Glomerular visceral epithelial cell (primary cell): ENCODE measurements around the gene LDLR.
"Not testable (repeated sequence)": the region's sequence is repeated elsewhere in the genome, so short reads cannot be mapped to it uniquely, and the experiment has no call there.

Experiments
- DNase-seq: peaks from one replicate; pipeline ENCODE4 v3.0.0-alpha.2; 2016; ENCODE audit errors: extremely low spot score

Gene LDLR

DNA sequence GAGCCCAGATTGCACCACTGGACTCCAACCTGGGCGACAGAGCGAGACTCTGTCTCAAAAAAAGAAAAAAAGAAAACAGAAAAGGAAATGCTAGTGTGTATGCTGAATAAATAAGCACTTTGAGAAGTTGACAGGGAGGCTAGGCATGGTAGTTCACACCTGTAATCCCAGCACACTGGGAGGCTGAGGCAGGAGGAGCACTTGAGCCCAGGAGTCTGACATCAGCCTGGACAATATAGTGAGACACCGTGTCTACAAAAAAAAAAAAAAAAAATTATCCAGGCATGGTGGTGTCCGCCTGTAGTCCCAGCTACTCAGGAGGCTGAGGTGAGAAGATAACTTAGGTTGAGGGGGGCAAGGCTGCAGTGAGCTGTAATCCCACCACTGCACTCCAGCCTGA lies 19.1 kb upstream of the LDLR start:
- no peak for DNase-seq

DNA sequence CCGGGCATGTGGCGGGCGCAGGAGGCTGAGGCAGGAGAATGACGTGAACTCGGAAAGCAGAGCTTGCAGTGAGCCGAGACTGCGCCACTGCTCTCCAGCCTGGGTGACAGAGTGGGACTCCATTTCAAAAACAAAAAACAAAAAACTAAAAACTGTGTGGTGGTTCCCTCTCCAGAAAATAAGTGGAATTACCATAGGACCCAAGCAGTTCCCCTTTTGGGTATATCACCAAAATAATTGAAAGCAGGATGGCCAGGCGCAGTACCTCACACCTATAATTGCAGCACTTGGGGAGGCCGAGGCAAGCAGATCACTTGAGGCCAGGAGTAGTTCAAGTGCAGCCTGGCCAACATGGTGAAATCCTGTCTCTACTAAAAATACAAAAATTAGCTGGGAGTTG lies 15.7 kb upstream of the LDLR start:
- DNase-seq: no peak

DNA sequence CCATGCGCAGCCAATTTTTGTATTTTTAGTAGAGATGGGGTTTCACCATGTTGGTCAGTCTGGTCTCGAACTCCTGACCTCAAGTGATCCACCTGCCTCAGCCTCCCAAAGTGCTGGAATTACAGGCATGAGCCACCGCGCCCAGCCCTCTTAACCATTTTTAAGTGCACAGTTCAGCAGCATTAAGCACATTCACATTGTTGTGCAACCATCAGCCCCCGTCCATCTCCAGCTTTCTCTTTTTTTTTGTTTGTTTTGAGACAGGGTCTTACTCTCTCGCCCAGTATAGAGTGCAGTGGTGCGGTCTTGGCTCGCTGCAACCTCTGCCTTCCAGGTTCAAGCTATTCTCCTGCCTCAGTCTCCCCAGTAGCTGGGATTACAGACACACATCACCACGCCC lies 12.5 kb upstream of the LDLR start:
- not testable (repeated sequence) for DNase-seq

DNA sequence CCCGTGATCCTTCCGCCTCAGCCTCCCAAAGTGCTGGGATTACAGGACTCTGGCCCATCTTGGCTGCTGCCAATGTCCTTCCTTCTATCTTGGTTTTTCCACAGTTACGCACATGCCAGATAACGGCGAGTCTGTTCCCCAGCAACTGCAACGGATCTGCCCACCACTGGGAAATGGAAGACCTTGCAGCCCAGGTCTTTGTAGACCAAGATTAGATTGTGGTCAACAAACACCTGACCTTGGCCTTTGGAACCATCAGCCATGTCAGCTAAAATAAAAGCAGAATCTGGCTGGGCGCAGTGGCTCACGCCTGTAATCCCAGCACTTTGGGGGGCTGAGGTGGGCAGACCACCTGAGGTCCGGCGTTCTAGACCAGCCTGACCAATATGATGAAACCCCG lies 10.4 kb upstream of the LDLR start:
- DNase-seq: no peak

DNA sequence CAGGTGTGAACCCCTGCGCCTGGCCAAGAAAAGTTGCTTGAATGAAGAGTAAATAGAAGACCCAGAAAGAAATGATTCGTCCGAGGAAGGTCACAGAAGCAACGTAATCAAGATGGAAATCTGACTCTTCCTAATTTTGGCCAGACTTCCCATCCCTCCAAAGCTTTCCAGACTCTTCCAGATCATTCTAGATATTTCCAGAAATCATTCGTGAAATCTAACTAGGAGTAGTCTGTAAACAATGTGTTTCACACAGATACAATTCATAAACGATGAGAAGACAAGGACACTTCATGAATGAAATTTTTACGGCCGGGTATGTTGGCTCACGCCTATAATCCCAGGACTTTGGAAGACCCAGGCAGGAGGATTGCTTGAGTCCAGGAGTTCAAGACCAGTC lies 9.3 kb upstream of the LDLR start:
- no peak for DNase-seq

DNA sequence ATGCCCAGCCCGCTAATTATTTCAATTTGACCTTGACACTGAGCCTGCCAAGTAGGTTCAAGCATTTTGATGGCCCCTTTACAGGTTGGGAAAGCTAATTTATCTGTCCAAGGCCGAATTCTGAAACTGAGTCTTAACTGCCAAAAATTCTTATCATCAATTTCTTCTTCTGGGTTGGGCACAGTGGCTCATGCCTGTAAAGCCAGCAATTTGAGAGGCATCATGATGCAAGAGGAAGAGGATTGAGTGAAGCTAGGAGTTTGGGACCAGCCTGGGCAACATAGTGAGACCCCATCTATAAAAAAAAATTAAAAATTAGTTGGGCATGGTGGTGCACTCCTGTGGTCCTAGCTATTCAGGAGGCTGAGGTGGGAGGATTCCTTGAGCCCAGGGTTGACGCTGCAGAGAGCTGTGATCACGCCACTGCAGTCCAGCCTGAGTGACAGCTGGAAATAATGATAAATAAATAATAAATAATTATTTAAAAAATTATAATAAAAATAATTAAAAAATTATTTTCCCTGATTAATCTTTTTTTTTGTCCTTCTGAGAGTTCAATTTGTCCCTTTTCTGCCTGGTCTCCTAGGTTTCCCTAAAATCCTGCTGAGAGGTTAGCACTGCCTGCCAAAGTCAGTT lies 1.3 kb upstream of the LDLR start:
- DNase-seq: no peak

DNA sequence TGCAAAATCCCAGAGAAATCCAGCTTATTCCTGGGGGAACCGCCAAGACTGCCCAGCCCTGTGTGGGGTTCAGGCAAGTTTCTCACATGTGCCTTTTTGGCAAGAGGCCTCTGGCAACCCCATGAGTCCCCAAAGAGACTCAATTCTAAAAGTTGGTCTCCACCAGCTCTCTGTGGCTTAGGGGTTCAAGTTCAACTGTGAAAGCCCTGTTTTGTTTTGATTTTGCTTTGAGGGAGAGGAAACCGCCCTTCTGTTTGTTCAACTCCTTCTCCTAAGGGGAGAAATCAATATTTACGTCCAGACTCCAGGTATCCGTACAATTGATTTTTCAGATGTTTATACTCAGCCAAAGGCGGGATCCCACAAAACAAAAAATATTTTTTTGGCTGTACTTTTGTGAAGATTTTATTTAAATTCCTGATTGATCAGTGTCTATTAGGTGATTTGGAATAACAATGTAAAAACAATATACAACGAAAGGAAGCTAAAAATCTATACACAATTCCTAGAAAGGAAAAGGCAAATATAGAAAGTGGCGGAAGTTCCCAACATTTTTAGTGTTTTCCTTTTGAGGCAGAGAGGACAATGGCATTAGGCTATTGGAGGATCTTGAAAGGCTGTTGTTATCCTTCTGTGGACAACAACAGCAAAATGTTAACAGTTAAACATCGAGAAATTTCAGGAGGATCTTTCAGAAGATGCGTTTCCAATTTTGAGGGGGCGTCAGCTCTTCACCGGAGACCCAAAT lies 583 bp upstream of the LDLR start:
- DNase-seq: no peak

DNA sequence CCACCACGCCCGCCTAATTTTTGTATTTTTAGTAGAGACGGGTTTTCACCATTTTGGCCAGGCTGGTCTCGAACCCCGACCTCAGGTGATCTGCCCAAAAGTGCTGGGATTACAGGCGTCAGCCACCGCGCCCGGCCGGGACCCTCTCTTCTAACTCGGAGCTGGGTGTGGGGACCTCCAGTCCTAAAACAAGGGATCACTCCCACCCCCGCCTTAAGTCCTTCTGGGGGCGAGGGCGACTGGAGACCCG lies 676 bp downstream of the LDLR start:
- not testable (repeated sequence) for DNase-seq

DNA sequence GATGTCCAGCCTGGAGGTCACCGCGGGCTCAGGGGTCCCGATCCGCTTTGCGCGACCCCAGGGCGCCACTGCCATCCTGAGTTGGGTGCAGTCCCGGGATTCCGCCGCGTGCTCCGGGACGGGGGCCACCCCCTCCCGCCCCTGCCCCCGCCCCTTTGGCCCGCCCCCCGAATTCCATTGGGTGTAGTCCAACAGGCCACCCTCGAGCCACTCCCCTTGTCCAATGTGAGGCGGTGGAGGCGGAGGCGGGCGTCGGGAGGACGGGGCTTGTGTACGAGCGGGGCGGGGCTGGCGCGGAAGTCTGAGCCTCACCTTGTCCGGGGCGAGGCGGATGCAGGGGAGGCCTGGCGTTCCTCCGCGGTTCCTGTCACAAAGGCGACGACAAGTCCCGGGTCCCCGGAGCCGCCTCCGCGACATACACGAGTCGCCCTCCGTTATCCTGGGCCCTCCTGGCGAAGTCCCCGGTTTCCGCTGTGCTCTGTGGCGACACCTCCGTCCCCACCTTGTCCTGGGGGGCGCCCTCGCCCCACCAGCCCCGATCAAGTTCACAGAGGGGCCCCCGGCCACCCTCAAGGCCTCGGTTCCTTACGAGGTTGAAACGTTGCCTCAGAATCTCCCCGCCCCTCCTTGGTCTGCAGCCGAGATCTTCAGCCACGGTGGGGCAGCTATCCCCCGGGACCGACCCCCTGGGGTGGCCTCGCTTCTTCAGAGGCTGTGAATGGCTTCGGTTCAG lies 1.2 kb downstream of the LDLR start:
- peak; percentile 98 for DNase-seq

DNA sequence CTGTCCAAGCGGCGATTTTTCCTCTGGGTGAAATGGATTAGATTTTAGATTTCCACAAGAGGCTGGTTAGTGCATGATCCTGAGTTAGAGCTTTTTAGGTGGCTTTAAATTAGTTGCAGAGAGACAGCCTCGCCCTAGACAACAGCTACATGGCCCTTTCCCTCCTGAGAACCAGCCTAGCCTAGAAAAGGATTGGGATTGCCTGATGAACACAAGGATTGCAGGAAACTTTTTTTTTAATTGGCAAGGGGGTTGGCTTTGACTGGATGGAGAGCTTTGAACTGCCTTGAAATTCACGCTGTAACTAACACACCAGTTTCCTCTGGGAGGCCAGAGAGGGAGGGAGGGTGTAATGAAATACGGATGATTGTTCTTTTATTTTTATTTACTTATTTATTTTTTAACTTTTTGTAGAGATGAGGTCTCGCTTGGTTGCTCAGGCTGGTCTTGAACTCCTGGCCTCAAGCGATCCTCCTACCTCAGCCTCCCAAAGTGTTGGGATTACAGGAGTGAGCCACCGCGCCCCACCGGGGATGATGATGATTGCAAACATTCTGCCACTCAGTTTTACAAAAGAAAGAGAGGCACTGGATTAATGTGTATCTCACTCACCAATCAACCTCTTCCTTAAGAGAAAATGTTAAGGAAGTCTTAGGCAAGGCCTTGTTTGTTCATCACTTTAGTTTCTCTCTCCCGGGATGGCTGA lies 1.9 kb downstream of the LDLR start:
- no peak for DNase-seq

DNA sequence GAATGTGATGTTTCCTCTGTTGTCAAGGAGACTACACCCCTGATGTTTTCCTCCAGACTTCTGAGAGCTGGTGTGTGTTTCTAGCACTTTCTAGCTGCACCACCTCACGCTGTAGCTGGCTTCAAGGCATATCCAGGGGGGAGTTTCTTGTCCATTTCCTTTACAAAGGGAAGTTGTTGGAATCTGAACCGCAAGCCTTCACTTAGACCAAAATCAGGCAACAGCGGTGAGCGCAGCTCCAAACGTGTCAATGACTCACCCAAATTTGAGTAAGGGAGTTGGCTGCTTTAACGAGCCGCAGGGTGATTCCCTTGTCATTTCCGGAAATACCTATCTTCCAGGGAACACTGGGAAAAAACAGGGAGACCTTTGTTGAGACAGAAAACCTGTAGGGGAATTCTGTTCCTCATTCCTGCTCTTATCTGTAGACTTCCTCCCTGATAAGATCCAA lies 2.5 kb downstream of the LDLR start:
- peak; percentile 98 for DNase-seq

DNA sequence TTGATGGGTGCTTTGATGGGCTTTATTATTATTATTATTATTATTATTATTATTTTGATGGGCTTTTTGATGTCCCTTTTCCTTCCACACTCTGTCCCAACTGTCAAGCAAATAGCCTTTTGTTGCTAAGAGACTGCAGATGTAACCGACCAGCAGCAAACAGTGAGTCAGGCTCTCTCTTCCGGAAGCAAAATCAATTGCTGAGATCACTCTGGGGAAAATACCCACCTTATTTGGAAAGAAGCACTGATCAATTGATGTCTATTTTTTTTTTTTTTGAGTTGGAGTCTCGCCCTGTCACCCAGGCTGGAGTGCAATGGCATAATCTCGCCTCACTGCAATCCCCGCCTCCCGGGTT lies 2.9 kb downstream of the LDLR start:
- DNase-seq: peak; percentile 73

DNA sequence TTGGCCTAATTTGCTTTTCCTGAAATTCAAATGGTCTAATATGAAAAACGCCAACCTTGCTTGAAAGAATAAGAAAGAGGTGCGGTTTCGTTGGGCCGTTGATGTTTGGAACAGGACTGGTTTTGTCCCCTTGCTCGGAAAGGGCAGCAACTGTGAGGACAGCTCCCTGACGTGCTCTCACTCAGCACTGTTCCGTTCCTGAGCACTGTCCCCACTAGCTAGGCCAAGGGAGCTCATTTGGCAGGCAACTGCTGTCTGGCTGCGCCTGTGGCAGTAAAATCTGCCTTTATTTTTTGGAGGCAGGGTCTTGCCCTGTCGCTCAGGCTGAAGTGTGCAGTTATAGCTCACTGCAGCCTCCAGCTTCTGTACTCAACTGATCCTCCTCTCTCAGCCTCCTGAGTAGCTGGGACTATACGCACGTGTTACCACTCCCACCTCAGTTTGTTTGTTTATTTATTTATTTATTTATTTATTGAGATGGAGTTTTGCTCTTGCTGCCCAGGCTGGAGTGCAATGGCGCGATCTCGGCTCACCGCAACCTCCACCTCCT lies 4.5 kb downstream of the LDLR start:
- DNase-seq: no peak

DNA sequence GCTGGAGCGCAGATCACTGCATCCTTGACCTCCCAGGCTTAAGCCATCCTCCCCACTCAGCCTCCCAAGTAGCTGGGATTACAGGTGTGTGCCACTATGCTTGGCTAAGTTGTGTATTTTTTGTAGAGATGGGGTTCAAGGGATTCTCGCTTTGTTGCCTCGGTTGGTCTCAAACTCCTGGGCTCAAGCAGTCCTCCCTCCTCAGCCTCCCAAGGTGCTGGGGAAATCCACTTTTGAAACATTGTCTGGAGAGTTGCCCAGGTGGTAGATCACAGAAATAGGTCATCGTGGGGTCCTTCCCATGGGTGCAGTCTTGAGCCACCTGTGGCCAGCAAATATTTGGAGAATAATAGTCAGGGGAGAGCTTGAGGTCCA lies 5.2 kb downstream of the LDLR start:
- no peak for DNase-seq

DNA sequence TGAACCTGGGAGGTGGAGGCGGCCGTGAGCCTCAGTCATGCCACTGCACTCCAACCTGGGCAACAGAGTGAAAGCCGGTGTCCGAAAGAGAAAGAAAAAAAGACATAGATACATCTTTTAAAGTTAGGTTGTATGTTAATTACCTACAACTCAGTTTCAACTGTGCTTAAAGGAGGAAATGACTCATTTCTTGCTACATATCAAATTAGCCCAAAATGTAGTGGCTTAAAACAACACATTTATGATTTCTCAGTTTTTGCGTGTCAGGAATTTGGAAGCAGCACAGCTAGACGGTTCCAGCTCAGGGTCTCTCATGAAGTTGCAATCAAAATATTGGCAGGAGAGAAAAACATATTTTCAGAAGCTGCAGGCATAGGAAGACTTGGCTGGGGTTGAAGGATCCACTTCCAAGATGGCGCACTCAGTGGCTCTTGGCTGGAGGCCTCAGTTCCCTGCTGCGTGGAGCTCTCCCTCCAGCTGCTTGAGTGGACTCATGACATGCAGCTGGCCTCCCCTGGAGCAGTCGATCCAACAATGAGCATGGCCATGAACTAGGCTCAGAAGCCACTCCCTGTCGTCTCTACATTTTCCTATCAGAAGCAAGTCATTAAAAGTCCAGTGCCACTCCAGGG lies 7.1 kb downstream of the LDLR start:
- peak; percentile 72 for DNase-seq

DNA sequence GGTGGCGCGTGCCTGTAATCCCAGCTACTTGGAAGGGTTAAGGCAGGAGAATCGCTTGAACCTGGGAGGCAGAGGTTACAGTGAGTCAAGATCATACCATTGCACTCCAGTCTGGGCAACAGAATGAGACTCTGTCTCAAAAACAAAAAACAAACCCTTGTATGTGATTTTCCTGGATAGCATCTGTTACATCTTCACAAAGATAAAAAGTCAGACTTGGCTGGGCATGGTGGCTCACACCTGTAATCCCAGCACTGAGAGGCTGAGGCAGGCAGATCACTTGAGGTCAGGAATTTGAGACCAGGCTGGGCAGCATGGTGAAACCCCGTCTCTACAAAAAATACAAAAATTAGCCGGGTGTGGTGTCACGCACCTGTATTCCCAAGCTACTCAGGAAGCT lies 8.1 kb downstream of the LDLR start:
- not testable (repeated sequence) for DNase-seq

DNA sequence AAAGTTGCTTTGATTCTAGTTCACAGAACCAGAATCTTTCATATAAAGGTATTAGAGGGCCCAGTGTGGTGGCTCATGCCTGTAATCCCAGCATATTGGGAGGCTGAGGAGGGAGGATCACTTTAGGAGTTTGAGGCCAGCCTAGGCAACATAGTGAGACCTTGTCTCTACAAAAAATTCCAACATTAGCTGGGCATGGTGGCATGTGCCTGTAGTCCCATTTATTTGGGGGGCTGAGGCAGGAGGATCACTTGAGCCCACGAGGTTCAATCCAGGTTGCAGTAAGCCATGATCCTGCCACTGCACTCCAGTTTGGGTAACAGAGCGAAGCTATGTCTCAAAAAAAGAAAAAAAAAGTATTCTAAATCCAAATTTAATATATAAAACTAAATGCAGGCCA lies 9.1 kb downstream of the LDLR start:
- DNase-seq: no peak

DNA sequence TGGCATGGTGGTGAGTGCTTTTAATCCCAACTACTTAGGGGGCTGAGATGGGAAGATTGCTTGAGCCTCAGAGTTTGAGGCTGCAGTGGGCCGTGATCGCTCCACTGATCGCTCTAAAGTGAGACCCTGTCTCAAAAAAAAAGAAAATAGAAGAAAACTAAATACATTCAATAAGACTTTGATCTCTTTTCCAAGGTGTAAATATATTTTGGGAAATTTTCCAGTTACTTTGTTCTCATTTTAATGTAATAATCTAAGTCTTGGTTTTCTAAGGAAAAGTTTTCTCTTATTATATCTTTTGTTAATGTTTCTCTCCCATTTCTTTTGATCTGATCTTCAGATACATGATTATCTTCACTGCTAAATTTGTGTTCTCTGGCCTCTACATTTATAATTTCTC lies 9.6 kb downstream of the LDLR start:
- DNase-seq: no peak

DNA sequence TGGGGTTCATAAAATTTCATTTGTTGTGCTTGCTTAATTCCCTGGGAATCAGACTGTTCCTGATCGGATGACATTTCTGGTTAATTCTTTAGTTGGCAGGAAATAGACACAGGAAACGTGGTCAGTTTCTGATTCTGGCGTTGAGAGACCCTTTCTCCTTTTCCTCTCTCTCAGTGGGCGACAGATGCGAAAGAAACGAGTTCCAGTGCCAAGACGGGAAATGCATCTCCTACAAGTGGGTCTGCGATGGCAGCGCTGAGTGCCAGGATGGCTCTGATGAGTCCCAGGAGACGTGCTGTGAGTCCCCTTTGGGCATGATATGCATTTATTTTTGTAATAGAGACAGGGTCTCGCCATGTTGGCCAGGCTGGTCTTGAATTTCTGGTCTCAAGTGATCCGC lies 10.8 kb downstream of the LDLR start:
- no peak for DNase-seq

DNA sequence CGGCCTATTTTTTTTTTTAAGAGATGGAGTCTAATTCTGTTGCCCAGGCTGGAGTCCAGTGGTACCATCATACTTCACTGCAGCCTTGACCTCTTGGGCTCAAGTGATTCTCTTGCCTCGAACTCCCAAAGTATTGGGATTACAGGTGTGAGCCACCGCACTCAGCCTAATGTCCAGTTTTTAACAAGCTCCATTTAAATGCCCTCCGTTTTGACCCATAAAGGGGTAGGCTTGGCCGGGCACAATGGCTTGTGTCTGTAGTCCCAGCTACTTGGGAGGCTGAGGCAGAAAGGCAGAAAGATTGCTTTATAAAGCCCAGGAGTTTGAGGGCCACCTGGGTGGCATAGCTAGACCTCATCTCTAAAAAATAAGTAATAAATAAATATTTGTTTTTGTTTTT lies 11.8 kb downstream of the LDLR start:
- DNase-seq: no peak

DNA sequence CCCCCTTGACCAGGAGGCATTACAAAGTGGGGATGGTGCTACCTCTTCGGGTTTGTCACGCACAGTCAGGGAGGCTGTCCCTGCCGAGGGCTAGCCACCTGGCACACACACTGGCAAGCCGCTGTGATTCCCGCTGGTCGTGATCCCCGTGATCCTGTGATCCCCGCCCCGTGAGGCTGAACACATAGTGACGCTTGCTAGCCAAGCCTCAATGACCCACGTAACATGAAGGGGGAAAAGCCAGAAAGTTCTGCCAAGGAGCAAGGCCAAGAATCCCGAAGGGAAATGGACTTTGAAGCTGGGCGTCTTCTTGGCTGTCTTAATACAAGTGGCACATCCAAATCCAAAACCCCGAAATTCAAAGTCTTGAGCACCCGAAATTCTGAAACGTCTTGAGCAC lies 13.7 kb downstream of the LDLR start:
- DNase-seq: no peak

DNA sequence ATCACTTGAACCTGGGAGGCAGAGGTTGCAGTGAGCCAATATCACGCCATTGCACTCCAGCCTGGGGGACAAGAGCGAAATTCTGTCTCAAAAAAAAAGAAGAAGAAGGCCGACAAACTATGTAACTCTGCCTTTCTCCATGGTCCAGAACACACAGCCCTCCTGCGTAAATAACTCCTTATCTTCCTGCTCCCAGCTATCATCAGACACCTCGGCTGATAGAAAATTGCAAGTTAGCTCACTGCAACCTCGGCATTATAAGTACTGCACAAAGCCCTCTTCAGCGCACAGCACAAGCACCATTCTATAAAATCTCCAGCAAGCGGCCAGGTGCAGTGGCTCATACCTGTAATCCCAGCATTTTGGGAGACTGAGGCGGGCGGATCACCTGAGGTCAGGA lies 14.4 kb downstream of the LDLR start:
- not testable (repeated sequence) for DNase-seq
